ENCODE measurements around the gene CBLC. TPM values are rescaled to one million over a fixed set of nuclear protein-coding genes. Genes with fewer than 3 reads are reported as not detected.

CBLC gene
- total and polyA plus RNA-seq, 2 of the 4 experiments (the other 2 are of a cell fraction), result not detected

GRCh38 chr19:44746616-44746945 is 31.1 kb upstream of the CBLC start:
- Histone ChIP-seq H4K5ac (ENCODE audit: low read depth, low read length) (peak overlapping the region; percentile 83), H3K14ac (replicated peaks; ENCODE audit: low read depth, low read length) (peak overlapping the region; percentile 86; the same call in 1 of the 2 replicates), H3K9me1 (ENCODE audit: insufficient read depth, low read length) (peaks cover 20% of the 10 kb centered on the region), H2AK9ac (replicated peaks; ENCODE audit: low read depth, low read length, poor library complexity) (peak overlapping the region; percentile 90), H3K4me1 (ENCODE audit: control insufficient read depth, insufficient read depth, low read length) (peaks cover 32% of the 10 kb centered on the region), H2BK120ac (ENCODE audit: low read depth, low read length) (peak overlapping the region; percentile 96), H3K4me2 (ENCODE audit: low read depth, low read length) (no peak overlapping the region), H3K4ac (ENCODE audit: low read depth, low read length) (peak overlapping the region; percentile 98), H3K9me3 (ENCODE audit: control insufficient read depth, insufficient read depth, low read length) (no peaks in the 10 kb centered on the region), H3K23ac (ENCODE audit: low read depth, low read length) (no peak overlapping the region), H3K56ac (ENCODE audit: extremely low read depth, insufficient read depth, low read length) (no peak overlapping the region), H3K9ac (ENCODE audit: low read depth, low read length) (no peak overlapping the region), H3K18ac (ENCODE audit: low read depth, low read length) (peak overlapping the region; percentile 68), H3K4me3 (ENCODE audit: insufficient read depth, low read depth, low read length) (no peak overlapping the region), H4K8ac (ENCODE audit: low read depth in 2 of 2, low read length in 2 of 2) (peak overlapping the region; percentile 82 to 85; a peak in 2 of 4 replicates), H3K79me1 (ENCODE audit: low read depth in 1 of 2, low read length in 2 of 2) (peaks cover 9 to 42% of the 10 kb centered on the region in 2 experiments; a peak in 3 of 4 replicates), H3K36me3 (ENCODE audit: control insufficient read depth, insufficient read depth, low read length) (peaks cover 14% of the 10 kb centered on the region), H2BK5ac (ENCODE audit: low read depth, low read length, poor library complexity, severe bottlenecking) (peak overlapping the region; percentile 50), H3K27ac (ENCODE audit: insufficient read depth, low read length) (peak overlapping the region; percentile 63), H3K27me3 (ENCODE audit: control insufficient read depth, insufficient read depth, low read length) (no peaks in the 10 kb centered on the region), H2AFZ (replicated peaks; ENCODE audit: low read length, poor library complexity) (peak overlapping the region; percentile 88), H2BK20ac (ENCODE audit: low read depth, low read length) (peak overlapping the region; percentile 93), H4K91ac (ENCODE audit: insufficient read depth, low read depth, low read length) (peak overlapping the region; percentile 91), H2AK5ac (ENCODE audit: low read depth, low read length) (peak overlapping the region; percentile 94), H4K20me1 (ENCODE audit: insufficient read depth, low read length) (peaks cover 20% of the 10 kb centered on the region), H2BK15ac (ENCODE audit: low read depth, low read length) (peak overlapping the region; percentile 98; the same call in 2 of the 3 replicates)
- BruUV-seq (replicated peaks), result no TSS peak
- DNase-seq (no peak), ATAC-seq (ENCODE audit: low read depth) (no peak)
- 92% methylated on average over 2 of the region's 5 CpGs; no CpG with 5 or more reads in 1 of the 2 experiments for WGBS, 2 experiments (ENCODE audit: extremely low coverage in 2 of 2, insufficient read length in 1 of 2)
- dilution Hi-C loops (cut with HindIII; ENCODE audit: low sequenced_read_pairs, unreplicated experiment), result no loop called here
- TF ChIP-seq MAFK (IDR thresholded peaks at IDR 0.05; ENCODE audit: low read depth, low read length) (no peak), FOS (IDR thresholded peaks at IDR 0.05; ENCODE audit: low read depth, low read length) (no peak), CTCF (conservative IDR thresholded peaks at IDR 0.05; ENCODE audit: low read depth, low read length) (no peak), USF2 (IDR thresholded peaks at IDR 0.05; ENCODE audit: low read depth, low read length) (no peak), CEBPB (IDR thresholded peaks at IDR 0.05; ENCODE audit: low read depth, low read length) (no peak), NFE2L2 (IDR thresholded peaks at IDR 0.05; ENCODE audit: low read depth, low read length) (no peak), SMC3 (IDR thresholded peaks at IDR 0.05; ENCODE audit: low read depth, low read length) (no peak), MXI1 (IDR thresholded peaks at IDR 0.05; ENCODE audit: borderline replicate concordance, low read depth, low read length) (no peak), RFX5 (IDR thresholded peaks at IDR 0.05; ENCODE audit: low read depth, low read length) (no peak), RCOR1 (IDR thresholded peaks at IDR 0.05; ENCODE audit: insufficient replicate concordance, low read length) (no peak), ELK1 (IDR thresholded peaks at IDR 0.05; ENCODE audit: borderline replicate concordance, low read depth, low read length) (no peak), MAZ (IDR thresholded peaks at IDR 0.05; ENCODE audit: borderline replicate concordance, low read depth, low read length) (no peak), RAD21 (IDR thresholded peaks at IDR 0.05; ENCODE audit: low read length) (no peak), BHLHE40 (IDR thresholded peaks at IDR 0.05; ENCODE audit: low read depth, low read length) (no peak)
- ChIA-PET POLR2A (ENCODE audit: unreplicated experiment) (no interaction called here), CTCF (no interaction called here)
- in situ Hi-C loops (cut with MboI; ENCODE audit: low sequenced_read_pairs), result no loop called here
- intact Hi-C loops (cut with micrococcal nuclease), result no loop called here

All from IMR-90 (cell line).